Measurements from ENCODE around the gene DAZAP1. TPM values are rescaled to one million over a fixed set of nuclear protein-coding genes. Genes with fewer than 3 reads are reported as not detected.
"Not testable (repeated sequence)": the region's sequence is repeated elsewhere in the genome, so short reads cannot be mapped to it uniquely, and the experiment has no call there.

The DAZAP1 gene
- total RNA-seq, 1 donor from 2014 or later, result 61.5 TPM

DNA sequence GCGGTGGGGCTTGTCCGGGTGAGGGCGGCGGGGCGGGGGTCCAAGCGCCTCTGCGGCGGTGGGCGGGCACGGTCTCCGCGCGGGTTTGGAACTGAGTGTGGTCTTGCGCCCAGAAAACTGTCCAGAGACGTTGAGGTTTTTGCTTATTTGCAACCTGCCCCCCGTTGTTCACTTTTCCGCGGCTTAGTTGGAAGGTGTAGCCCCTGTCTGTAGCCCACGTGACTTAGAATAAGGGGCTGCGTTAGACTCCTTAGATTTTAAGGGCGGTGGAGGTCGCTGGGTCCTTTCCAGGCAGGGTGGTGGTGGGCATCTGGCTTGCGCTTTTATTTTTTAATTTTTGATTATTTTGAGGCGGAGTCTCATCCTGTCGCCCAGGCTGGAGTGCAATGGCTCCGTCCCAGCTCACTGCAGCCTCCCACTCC, 31.6 kb downstream of the DAZAP1 start:
- DNase-seq (ENCODE audit: extremely low read depth, low read depth, low spot score), result no peak

- not testable (repeated sequence) for DNase-seq (ENCODE audit: extremely low read depth, low read depth, low spot score)
Observed at GRCh38 chr19:1439525-1440417, 32.4 kb downstream of the DAZAP1 start.

- no peak for DNase-seq (ENCODE audit: extremely low read depth, low read depth, low spot score)
Observed at GRCh38 chr19:1440418-1440801, 33.0 kb downstream of the DAZAP1 start.

DNA sequence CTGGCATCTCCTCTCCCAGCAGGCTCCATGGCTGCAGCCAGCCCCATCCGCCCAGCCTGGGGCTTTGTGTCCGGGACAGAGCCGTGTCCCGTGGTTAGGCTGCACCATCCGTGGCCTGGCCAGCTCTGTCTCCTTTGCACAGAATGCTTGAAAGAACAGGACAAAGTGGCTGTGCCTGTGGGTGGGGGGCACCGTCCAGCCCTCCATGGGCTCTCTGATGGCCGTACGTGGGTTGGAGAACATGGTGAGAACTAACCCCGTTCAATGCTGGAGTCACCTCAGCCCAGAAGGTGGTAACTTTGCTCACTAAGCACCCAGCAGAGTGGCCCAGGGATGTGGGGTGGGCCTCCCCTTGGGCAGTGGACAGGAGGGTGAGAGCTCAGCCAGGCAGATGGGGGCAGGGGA, 33.6 kb downstream of the DAZAP1 start:
- no peak for DNase-seq (ENCODE audit: extremely low read depth, low read depth, low spot score)

DNA sequence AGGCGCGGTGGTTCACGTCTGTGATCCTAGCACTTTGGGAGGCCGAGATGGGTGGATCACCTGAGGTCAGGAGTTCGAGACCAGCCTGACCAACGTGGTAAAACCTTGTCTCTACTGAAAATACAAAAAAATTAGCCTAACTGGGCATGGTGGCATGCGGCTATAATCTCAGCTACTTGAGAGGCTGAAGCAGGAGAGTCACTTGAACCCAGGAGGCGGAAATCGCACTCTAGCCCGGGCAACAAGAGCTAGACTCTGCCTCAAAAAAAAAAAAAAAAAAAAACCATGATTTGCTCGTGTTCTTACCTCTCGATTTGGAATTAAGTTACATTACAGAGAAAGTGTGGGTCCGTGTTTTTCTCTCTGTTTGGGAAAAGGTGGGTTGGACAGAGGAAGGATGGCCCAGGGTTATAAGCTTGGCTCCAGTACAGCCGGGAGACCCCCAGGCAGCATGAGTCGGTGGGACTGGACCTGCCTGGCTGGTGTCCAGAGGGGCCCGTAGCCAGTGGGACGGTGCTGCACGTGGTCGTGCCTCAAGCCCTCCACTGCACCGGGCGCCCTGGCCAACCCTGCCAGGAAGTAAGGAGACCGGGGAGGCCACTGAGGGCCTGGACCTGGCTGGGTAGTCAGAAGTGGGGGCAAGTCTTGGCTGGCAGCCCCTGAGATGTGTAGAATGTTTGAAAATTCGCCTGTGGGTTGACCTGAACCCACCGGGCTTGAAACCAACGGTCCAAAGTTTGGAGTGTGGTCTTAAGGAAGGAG, 34.5 kb downstream of the DAZAP1 start:
- DNase-seq (ENCODE audit: extremely low read depth, low read depth, low spot score), result no peak

DNA sequence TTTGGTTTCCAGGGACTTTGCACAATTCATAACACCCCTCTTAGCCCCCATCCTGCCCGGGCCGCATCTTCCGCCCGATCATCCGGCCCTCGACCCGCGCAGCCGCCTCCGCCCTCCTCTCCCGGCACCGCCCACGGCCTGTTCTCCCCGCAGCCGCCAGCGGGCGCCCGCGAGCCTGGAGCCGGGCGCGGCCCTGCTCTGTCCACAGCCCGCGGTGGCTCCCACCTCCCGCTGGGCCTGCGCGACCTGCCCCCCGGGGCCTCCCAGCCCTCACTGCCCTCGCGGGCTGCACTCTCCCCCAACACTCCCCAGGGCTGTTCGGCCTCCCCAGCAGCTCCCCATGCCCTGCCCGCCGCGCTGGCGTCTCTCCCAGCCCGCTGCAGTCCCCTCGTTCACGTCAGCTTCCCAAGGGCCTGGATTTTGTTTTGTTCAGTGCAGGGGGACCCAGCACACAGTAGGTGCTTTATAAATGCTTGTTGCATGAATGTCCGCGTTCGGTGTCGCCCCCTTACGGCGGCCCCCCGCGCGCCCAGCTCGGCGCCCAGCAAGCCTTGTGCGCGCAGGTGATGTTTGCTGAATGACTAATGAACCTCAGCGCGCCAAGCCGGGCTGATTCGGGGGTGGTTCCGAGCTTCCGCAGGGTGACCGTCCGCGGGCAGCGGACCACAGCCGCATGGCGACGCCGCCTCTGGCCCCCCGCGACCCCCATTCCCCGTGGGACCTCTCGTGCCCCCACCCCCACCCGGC, 38.0 kb downstream of the DAZAP1 start:
- no peak for DNase-seq (ENCODE audit: extremely low read depth, low read depth, low spot score)

DNA sequence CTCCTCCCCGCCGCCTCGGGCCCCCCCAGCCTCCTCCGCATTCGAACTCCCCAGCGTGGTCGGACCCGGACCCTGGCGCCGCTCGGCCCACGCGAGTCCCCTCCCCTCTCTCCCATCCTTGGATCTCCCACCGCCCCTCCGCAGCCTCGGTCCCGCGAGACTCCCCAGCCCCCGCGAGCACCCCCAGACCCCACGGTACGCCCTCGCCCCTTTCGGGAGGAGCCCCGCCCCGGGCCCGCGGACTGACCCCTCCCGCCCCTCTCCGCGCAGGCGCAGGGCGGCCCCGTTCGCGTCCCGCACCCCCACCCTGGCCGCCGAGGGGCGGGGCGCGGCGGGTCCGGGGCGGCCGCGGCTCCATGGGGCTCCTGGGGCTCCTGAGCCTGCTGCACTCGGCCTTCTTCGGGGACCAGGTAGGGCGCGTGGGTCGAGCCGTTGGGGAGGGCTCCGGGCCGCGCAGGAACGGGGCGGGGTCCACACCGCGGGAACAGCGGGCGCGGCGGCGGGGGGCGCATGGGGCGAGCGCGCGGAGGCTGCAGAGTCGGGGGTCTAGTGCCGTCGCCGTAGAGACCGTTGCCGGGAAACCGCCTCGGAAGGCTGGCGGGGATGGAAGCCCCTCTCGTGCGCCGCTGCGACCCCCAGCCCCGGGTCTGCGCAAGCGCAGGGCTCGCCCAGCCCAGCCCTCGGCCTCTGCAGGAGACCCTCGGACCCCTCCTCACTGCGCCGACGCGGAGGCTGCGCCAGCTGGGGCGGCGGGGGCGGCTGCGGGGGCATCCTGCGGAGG, 38.7 kb downstream of the DAZAP1 start:
- no peak for DNase-seq (ENCODE audit: extremely low read depth, low read depth, low spot score)

GRCh38 chr19:1446713-1447481, 39.5 kb downstream of the DAZAP1 start:
- no peak for DNase-seq (ENCODE audit: extremely low read depth, low read depth, low spot score)

GRCh38 chr19:1447504-1447903, 40.1 kb downstream of the DAZAP1 start:
- DNase-seq (ENCODE audit: extremely low read depth, low read depth, low spot score), result no peak

GRCh38 chr19:1447944-1448343, 40.6 kb downstream of the DAZAP1 start:
- no peak for DNase-seq (ENCODE audit: extremely low read depth, low read depth, low spot score)

DNA sequence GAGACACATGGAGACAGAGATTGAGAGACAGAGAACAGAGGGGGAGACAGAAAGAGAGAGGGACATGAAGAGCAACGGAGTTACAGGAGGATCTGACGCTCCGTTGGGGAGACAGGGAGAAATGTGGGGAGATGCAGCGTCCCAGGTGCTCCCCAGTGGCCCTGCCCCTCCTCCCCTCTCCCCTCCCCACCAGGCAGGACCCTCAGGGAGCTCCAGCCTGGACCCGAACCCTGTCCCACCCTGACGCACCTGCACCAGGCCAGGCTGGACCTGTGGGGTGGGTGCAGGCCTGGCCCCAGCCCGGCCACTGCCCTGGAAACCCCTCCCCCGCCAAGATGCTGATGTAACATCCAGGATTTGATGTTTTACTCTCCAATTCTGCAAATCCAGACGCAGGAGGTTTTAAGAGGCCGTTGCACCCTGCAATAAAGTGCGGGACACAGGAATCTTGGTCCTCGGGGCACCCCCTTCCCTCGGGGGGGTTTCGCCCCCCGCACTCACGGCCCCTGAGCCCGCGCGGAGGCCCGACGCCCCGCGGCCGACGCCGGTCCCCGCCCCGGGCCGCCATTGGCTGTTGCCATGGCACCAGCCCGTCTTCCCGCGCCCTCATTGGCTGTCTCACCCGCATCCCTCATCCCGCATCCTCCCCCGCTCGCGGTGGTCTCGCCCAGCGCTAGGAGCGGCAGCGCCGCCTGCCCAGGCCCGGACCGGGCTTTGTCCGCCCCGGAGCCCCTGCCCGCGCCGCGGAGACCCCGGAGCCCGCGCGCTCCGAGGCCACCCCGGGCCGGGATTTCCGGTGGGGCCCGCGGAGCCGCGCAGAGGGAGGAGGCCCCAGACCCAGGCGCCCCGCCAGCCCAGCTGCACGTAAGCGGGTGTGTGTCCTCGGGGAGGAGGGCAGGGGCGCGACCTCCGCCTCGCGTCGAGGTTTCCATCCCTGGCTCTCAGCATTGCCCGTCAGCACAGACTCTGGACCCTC, 42.4 kb downstream of the DAZAP1 start, which contains the start of gene APC2:
TSS of gene APC2 (plus strand) at position 655 of the 976 bp plus-strand sequence. CDS start 2,881 bp downstream, outside the sequence.
- no peak for DNase-seq (ENCODE audit: extremely low read depth, low read depth, low spot score)

- DNase-seq (ENCODE audit: extremely low read depth, low read depth, low spot score), result no peak
Observed at GRCh38 chr19:1450735-1451731, 43.6 kb downstream of the DAZAP1 start.

GRCh38 chr19:1451916-1452801, 44.8 kb downstream of the DAZAP1 start:
- no peak for DNase-seq (ENCODE audit: extremely low read depth, low read depth, low spot score)

DNA sequence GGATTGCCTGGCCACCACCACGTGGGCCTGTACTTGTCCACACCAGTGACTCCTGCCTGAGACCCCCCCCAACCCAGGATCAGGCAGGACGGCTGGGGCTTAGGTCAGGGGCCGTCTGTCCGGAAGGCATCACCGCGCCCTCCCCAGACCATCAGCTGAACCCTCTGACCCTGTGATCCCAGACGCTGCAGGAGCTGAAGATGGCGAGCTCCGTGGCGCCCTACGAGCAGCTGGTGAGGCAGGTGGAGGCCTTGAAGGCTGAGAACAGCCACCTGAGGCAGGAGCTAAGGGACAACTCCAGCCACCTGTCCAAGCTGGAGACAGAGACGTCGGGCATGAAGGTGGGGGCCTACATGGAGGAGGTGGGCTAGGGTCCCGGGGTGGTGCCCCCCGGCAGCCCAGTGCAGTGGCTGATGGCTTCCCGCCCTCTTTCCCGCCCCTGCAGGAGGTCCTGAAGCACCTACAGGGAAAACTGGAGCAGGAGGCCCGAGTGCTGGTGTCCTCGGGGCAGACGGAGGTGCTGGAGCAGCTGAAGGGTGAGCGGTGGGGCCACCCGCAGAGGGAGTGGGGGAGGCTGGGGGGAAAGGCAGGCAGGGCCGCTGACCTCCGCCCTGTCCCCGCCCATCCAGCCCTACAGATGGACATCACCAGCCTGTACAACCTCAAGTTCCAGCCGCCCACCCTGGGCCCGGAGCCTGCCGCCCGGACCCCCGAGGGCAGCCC, 45.6 kb downstream of the DAZAP1 start:
- no peak for DNase-seq (ENCODE audit: extremely low read depth, low read depth, low spot score)

- no peak for DNase-seq (ENCODE audit: extremely low read depth, low read depth, low spot score)
Observed at GRCh38 chr19:1453525-1454364, 46.4 kb downstream of the DAZAP1 start.

Data from glomerular endothelial cell (primary cell).